ENCODE results near the gene C4BPB.

GRCh38 chr1:207081806-207082205 is 6.9 kb upstream of the C4BPB start:
- TF ChIP-seq, protein P1, sequence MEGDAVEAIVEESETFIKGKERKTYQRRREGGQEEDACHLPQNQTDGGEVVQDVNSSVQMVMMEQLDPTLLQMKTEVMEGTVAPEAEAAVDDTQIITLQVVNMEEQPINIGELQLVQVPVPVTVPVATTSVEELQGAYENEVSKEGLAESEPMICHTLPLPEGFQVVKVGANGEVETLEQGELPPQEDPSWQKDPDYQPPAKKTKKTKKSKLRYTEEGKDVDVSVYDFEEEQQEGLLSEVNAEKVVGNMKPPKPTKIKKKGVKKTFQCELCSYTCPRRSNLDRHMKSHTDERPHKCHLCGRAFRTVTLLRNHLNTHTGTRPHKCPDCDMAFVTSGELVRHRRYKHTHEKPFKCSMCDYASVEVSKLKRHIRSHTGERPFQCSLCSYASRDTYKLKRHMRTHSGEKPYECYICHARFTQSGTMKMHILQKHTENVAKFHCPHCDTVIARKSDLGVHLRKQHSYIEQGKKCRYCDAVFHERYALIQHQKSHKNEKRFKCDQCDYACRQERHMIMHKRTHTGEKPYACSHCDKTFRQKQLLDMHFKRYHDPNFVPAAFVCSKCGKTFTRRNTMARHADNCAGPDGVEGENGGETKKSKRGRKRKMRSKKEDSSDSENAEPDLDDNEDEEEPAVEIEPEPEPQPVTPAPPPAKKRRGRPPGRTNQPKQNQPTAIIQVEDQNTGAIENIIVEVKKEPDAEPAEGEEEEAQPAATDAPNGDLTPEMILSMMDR (conservative IDR thresholded peaks at IDR 0.05) = no peak
- no peak for TF ChIP-seq ZFX (IDR thresholded peaks at IDR 0.05)

Measured in C4-2B (cell line).